ENCODE results near the gene KIAA0825.

GRCh38 chr5:94254214-94254613, 364.2 kb downstream of the KIAA0825 start:
- TF ChIP-seq TEAD4 (CRISPR knock-in tag; IDR thresholded peaks at IDR 0.05), result no peak
- no peak for TF ChIP-seq CTCF (IDR thresholded peaks at IDR 0.05)
- no peak for TF ChIP-seq MYBL2 (CRISPR knock-in tag; IDR thresholded peaks at IDR 0.05)
- no peak for TF ChIP-seq ZNF263 (CRISPR knock-in tag; IDR thresholded peaks at IDR 0.05; ENCODE audit: low read depth)
